GM21526 (cell line): ENCODE data around the gene WDR86.
A peak's percentile ranks its signal among the peaks of the same experiment; 100 is the strongest.

ENCODE experiments used
- ATAC-seq: cut with Tn5 transposase; IDR thresholded peaks from one replicate; pipeline ENCODE4 v1.9.1; 2021; ENCODE audit warnings: moderate library complexity; ENCODE audit not compliant: unreplicated experiment, low FRiP score

Gene WDR86

DNA sequence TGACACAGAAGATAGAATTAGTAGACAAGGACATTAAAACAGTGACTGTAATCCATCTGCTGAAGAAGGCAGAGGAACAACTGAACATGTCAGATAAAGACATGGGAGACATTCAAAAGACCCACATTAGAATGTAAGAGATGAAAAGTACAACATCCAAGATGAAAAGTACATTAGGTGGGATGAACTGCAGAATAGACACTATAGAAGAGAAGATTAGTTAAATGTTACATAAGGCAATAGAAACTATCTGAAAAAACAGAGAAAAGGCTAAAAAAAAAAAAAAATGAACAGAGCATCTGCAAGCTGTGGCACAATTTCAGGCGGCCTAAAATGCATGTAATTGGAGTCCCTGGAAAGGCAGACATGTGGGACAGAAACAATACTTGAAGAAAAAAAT, 46.7 kb downstream of the WDR86 start:
- ATAC-seq = no peak

DNA sequence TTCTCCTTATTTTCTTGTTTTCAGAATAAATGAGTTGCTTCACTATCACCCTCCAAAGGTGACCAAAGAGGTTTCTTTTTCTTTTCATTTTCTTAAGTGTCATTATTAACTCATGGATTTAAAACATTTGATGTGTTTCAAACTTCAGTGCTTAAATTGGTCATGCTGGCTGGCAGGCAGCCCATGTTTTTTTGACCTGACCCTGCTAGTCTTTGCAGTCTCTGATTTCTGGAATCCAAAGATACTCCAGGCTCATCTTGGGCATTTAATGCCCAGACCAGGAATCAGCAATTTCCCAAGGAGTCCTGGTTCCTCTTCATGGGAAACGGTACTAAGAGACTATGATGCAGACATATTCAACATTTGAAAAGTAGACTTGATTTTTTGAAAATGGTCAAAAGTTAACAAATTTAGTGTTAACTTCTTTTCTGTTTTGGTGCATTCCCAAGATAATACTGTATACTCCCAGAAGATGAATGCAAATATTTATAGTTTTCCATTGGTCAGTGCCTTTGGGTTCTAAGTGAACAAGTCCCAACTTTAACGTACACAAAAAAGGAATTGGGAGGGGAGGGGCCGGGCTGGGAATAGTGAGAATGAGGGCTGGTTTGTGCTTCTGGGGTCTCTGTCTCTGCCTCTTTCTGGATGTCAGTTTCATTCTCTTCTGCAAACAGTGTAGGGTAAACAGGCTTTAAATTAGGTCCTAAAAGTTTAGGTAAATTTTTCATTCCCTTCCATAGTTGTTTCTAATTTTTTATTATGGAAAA, 48.5 kb downstream of the WDR86 start:
- ATAC-seq = no peak

DNA sequence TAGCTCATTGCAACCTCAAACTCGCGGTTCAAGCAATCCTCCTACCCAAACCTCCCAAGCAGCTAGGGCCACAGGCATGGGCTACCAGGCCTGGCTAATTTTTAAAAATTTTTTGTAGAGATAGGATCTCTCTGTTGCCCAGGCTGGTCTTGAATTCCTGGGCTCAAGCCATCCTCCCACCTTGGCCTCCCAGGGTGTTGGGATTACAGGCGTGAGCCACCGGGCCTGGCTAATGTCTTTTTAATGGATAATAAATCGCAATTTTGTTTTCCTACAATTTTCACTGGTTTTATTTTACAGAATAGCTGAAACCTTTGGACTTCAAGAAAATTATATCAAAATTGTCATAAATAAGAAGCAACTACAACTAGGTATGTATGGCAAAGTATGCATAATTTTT, 57.3 kb downstream of the WDR86 start:
- ATAC-seq = no peak

GRCh38 chr7:151351967-151352366, 57.9 kb downstream of the WDR86 start:
- ATAC-seq = no peak

- no peak for ATAC-seq
Observed at GRCh38 chr7:151351027-151351426, 58.8 kb downstream of the WDR86 start.

DNA sequence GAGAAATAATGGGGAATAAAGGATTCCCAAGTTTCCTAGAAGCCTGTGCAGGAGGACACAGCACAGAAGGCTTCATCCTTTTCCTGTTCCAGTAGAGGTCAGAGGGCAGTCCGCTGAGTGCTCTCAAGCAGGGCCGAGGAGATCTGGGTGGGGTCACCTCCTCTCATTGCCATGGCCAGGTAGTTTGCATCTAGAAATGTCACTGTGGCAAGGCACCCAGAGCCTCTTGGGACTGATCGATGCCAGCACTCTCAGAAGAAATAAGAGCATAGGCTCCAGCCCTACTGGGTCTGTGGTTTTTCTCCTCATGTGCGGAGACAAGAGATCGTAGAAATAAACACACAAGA, 60.4 kb downstream of the WDR86 start:
- peak; percentile 39 for ATAC-seq

- no peak for ATAC-seq
Observed at GRCh38 chr7:151348970-151349369, 60.9 kb downstream of the WDR86 start.

GRCh38 chr7:151347200-151347599, 62.6 kb downstream of the WDR86 start:
- ATAC-seq = no peak

GRCh38 chr7:151346470-151346769, 63.4 kb downstream of the WDR86 start:
- no peak for ATAC-seq

- no peak for ATAC-seq
Observed at GRCh38 chr7:151345576-151346469, 64.0 kb downstream of the WDR86 start.

- ATAC-seq = no peak
Observed at GRCh38 chr7:151343516-151343915, 66.3 kb downstream of the WDR86 start.

DNA sequence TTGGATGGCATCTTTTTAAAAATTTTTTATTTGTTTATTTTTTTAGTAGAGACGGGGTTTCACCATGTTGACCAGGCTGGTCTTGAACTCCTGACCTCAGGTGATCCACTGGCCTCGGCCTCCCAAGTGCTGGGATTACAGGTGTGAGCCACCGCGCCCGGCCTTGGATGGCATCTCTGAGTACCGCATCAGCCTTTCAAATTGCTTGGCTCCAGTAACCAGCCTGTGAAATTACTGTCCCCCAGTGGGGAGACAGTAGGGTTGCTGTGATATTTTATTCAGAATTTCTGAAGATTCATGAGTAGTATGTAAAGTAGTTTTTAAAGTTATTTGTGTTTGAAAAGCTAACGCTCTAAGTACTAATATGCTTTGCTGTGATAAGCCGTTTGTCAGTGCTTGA, 67.0 kb downstream of the WDR86 start:
- no peak for ATAC-seq

GRCh38 chr7:151342102-151342646, 67.7 kb downstream of the WDR86 start:
- peak; percentile 56 for ATAC-seq

DNA sequence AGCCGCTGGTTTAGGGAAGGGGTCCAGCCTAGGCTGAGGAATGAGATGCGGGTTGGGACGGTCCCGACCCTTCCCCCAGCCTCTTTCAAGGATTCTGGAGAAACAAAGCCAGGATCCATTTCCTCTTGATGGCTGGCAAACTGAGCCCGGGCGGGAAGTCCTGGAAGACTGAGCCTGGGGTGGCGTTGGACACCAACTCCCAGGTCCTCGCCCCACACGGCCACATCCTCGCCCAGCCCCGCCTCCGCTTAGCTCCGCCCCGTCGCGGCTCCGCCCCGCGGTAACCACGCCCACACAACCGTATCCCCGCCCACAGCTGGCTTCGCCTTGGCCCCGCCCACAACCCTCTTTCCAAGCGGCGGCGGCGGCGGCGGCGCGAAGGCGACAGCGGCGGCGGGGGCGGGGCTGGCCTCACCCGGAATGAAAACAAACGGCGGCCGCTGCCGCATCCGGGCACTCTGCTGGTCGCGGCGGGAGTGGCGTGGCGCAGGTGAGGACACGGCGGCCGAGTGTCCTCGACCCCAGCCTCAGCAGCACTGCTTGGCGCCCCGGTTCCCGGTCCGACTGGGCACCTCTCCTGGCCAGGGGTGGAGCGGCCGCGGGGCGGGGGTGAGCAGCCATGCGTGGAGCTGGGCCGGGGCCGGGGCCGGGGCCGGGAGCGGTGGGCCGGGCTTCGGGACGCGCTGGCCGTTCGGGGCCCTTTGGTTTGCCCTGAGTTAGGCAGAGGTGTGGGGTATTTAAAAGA, 68.3 kb downstream of the WDR86 start, which contains the start of gene NUB1:
Gene NUB1 (plus strand): TSS at position 456 of the 745 bp plus-strand sequence. CDS start 3,538 bp downstream, outside the sequence.
- ATAC-seq = peak; percentile 41

GRCh38 chr7:151340794-151341356, 69.0 kb downstream of the WDR86 start:
- ATAC-seq = no peak

GRCh38 chr7:151339651-151340382, 70.0 kb downstream of the WDR86 start:
- no peak for ATAC-seq

GRCh38 chr7:151338809-151339208, 71.0 kb downstream of the WDR86 start:
- ATAC-seq = no peak

DNA sequence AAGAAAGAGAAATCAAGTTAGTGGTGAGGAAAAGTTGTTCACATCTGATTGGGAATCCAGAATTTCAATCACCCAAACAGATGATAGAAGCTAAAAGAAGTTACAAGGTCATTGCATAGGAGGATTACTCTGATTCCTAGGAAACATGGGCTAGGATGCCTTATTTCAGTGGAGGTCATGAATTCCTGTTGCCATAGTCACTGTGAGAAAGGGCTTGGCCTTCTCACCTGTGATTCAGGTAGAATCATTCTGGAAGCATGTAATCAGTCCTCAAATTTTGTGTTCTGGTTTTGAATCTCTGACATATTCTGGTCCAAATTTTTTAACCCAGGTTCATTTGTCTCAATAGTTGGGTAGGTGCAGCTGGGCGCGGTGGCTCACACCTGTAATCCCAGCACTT, 72.5 kb downstream of the WDR86 start:
- ATAC-seq = no peak

DNA sequence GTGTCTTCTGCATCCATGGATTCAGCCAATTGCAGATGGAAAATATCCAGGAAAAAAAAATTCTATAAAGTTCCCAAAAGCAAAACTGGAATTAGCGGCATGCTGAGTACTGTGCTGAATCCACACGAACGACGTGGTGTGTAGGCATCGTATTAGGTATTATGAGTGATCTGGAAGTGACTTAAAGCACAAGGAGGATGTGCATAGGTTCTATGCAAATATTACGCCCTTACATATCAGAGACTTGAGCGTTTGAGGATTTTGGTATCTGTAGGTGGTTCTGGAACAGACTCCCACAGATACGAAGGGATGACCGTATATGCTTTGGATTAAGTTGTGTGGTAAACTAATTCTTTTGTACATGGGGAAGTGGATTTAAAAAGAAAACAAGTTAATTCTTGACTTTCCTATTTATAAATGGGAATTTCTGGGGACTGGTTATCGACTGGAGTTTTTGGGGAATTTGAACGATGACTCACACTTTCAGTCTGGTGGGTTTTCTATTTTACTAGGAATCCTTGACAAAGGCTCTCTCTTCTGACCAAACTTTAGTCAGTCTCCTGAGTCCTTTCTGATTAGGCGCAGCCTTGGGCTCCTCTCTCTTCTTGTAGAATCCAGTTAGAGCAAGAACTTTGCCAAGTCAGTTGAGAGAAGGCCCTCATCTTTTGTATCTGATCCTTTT, 73.7 kb downstream of the WDR86 start:
- no peak for ATAC-seq
